Medulla oblongata (tissue), 1 donor: ENCODE data around the gene PLIN4.

Source experiments
- DNase-seq: peaks from one replicate; pipeline ENCODE4 v3.0.0-alpha.2; 2015; ENCODE audit errors: extremely low spot score

Gene PLIN4

GRCh38 chr19:4492337-4493103, 25.8 kb downstream of the PLIN4 start:
- DNase-seq = no peak

- DNase-seq = no peak
Measured at GRCh38 chr19:4491446-4491845, 26.8 kb downstream of the PLIN4 start.

- no peak for DNase-seq
Measured at GRCh38 chr19:4488496-4488895, 29.8 kb downstream of the PLIN4 start.

GRCh38 chr19:4487572-4487971, 30.7 kb downstream of the PLIN4 start:
- no peak for DNase-seq

GRCh38 chr19:4483385-4483784, 34.9 kb downstream of the PLIN4 start:
- DNase-seq = no peak

GRCh38 chr19:4482721-4483364, 35.4 kb downstream of the PLIN4 start:
- no peak for DNase-seq

GRCh38 chr19:4477034-4477801, 41.1 kb downstream of the PLIN4 start:
- no peak for DNase-seq

GRCh38 chr19:4474514-4475022, 43.7 kb downstream of the PLIN4 start:
- peak; percentile 74 for DNase-seq

- DNase-seq = no peak
Measured at GRCh38 chr19:4473763-4474513, 44.3 kb downstream of the PLIN4 start.

GRCh38 chr19:4473011-4473762, 45.1 kb downstream of the PLIN4 start:
- no peak for DNase-seq

- no peak for DNase-seq
Measured at GRCh38 chr19:4472174-4472974, 45.9 kb downstream of the PLIN4 start, which contains the start of gene HDGFL2. Gene HDGFL2, plus strand, starts transcription at chr19:4472297. Its CDS starts 54 bp downstream, at chr19:4472351.

- peak; percentile 100 for DNase-seq
Measured at GRCh38 chr19:4471403-4472173, 46.7 kb downstream of the PLIN4 start.

GRCh38 chr19:4467835-4468234, 50.5 kb downstream of the PLIN4 start:
- no peak for DNase-seq

GRCh38 chr19:4464815-4465581, 53.3 kb downstream of the PLIN4 start:
- DNase-seq = no peak

GRCh38 chr19:4457654-4458395, 60.5 kb downstream of the PLIN4 start, which contains the start of gene UBXN6:
Gene UBXN6, minus strand, starts transcription at chr19:4457794. Its CDS starts 97 bp downstream, at chr19:4457697.
- DNase-seq = peak; percentile 98

GRCh38 chr19:4456843-4457653, 61.2 kb downstream of the PLIN4 start:
- DNase-seq = peak; percentile 27

- peak; percentile 30 for DNase-seq
Measured at GRCh38 chr19:4456476-4456842, 61.8 kb downstream of the PLIN4 start.
